NOMO-1 treated with dmso at 0.1 percent for 144 hours (cell line): Measurements from ENCODE around the gene LYZ.
A peak's percentile ranks its signal among the peaks of the same experiment; 100 is the strongest.

Source experiments
- DNase-seq: peaks from one replicate; lab custom pipeline; 2025; ENCODE audit not compliant: unreplicated experiment; lab: John Stamatoyannopoulos, UW

The LYZ gene

DNA sequence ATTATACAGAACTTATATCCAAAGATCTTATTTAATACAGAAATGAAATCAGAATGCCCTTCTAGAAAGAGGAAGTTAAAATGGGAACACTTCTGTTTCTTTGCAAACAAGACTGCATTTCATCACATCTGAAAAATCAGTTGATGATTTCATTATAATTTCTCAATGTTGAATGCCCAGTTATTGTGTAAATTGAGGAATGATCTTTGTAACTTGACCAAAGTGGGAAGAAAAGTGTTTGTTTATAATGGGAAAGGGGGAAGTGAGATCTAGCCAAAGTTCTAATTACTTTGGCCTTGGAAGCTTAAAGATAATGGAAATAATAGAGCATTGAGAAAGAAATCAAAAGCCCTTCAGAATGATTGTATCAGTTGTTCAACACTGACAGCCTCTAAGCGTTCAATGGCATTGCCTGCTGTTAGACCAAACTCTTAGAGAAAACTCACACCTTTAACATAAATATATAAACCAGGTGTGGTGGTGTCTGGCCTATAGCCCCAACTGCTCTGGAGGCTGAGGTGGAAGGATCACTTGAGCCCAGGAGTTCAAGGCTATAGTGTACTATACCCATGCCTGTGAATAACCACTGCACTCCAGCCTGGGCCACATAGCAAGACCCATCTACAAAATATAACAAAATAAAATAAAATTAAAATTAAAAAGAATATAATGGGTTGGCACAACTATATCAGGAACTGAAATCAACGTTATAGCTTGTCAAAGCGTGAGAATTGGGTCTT lies 9.9 kb upstream of the LYZ start:
- peak; percentile 47 for DNase-seq

DNA sequence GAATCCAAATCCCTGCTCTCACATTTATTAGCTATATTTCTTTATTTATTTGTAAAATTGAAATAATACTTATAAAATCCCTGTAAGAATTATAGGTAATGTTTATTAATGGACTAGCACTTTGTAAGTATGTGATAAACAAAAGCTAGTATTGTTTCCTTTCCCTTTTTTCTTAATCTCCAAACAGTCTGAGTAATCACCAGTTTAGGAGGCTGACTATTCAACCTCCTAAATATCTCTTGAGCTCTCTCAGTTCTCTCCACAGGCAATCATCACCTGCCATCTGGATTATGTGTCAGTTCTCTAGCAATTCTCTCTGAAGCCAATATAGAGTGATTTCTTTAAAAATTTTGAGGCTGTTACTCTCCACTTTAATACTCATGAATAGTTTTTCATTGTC lies 9.2 kb upstream of the LYZ start:
- DNase-seq, result no peak

DNA sequence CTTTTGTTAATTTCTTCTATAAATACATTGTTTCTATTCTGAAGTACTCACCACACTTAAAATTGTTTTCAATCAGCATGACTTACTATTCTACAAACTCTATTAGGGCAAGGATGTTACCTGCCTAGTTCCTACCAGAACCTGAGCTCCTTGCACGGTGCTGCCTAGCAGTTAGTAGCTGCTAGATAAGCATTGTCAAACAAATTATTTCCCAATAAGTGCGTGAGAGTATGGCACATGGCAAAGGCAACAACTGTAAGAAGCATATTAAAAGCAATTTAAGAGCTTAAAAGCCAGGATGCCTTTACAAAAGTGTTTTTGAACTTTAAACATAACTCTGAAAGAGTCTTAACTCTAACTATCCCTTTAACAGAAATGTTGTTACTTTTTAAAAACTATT lies 8.2 kb upstream of the LYZ start:
- no peak for DNase-seq

DNA sequence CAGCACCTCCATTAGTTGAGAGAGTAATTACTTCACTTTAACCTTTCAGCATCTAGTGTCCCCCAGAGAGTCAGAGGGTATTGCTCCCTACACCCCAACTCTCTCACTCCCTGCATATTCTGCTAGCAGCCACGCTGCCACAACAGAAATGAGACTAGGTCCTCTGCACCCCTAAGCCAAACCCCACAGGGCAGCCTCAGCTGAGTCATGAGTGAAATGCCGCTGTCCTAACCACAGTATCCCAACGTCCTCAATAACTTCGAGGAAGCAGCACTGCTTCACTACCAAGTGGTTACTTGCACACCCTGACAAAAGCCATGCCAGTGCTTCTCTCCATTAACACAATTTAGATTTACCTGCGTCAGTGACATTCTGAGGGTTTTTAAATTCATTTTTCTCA lies 6.9 kb upstream of the LYZ start:
- peak; percentile 66 for DNase-seq

DNA sequence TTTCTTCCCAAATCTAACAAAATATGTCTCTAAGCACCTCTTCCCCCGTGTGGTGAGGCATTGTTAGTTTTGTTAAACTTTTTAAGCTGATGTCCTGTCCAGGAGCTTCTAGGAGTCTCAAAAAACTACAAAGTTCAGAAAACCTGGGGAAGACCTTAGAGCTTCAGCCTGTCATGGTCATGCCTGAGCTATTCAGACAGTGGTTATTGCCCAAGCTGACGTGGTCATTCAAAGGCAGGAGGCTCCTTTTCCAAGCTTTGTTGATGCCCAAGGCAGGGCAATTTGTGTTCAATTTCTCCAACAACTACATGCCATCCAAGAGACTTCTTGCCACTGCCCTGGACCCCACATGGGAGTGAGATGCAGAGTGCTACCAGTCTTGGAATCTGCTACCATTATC lies 5.8 kb upstream of the LYZ start:
- DNase-seq, result no peak

DNA sequence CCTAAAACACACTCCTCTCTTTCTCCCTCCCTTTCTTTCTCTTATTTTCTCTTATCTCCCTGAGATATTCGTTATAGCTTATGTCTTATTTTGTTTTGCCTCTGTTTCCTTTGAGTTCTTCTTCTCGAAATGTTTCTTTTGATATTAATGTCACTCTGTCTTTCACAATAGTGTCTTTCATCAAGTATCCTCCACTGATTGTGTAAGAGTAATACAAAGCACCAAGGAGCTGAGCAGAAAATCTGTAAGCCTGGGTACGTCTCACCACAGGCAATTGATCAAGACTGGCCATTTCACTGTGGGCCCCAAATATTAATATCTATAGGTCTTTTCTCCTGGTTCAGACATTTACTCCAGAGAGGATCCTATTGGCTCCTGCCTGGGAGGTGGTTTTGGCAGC lies 4.8 kb upstream of the LYZ start:
- peak; percentile 39 for DNase-seq

DNA sequence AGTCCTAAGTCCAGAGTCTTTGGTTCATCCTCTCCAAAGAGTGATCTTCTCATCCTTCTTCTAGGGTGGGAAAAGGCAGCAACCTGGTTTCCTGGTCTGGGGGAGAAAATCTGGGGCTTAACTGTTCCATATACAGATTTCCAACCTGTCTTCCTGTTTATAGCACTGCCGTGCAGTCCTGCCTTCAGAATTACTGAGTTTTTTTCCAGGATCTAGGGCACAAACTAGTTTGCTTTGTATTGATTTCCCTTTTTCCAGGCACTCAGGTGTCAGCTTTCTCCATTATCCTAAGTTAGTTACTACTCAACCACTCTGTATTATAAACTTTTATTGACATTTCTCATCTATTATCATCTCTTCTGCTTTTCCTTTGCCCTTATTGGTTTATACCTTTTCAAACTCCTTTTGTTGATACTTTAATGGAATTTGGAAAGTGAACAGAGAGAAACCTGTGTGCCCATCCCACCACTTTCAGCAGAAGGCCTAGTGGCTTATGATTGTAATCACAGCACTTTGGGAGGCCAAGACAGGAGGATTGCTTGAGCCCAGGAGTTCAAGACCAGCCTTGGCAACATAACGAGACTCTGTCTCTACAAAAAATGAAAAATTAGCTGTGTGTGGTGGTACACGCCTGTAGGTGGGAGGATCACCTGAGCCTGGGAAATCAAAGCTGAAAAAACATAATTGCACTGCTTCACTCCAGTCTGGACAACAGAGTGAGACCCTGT lies 4.1 kb upstream of the LYZ start:
- DNase-seq, result no peak

DNA sequence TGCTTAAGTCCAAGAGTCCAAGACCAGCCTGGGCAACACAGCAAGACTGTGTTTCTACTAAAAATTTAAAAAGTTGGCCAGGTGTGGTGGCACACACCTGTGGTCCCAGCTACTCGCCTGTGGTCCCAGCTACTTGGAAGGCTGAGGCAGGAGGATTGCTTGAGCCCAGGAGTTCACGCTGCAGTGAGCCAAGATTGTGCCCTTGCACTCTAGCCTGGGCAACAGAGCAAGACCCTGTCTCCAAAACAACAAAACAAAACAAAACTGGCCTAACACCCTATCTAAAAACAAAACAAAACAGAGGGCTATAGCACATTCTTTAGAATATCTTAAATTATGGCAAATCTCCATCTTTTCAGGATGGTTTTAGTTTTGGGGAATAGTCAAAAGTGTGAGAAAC lies 3.1 kb upstream of the LYZ start:
- DNase-seq, result no peak

DNA sequence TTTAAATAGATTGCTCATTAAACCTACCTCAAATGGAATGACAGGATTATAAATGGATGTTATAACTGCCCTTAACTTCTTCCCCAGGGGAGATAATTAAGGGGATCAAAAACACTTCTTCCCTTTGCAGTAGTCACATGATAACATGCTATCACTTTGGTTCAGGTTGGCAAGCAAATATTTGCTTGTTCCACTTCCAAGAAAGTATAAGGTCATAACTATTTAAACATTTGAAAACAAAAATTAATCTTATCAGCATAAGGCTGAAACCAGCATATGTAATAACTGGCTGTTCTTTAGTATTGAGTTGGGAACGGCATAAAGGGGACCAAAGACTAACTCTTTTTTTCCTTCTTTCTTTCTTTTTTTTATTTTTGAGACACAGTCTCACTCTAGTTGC lies 2.4 kb upstream of the LYZ start:
- no peak for DNase-seq

DNA sequence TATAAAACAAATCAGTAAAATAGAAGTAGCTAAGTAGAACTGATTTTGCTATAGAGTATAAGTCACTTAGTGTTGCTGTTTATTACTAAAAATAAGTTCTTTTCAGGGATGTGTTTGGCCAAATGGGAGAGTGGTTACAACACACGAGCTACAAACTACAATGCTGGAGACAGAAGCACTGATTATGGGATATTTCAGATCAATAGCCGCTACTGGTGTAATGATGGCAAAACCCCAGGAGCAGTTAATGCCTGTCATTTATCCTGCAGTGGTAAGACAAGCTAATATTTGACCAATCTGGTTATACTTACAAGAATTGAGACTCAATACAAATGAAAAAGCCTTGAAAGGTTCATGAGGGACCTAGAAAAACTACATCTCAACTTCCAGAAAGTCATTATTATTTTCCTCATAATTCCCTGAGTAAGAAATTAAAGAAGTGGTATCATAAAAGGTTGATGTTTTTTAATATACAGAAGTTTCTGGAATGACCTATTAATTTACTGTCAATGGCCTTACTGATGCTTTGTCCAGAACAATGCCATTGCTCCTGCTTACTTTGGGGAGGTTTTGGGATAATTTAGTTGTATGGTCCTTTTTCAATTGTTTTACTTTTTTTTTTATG lies 1.9 kb downstream of the LYZ start:
- DNase-seq, result no peak

DNA sequence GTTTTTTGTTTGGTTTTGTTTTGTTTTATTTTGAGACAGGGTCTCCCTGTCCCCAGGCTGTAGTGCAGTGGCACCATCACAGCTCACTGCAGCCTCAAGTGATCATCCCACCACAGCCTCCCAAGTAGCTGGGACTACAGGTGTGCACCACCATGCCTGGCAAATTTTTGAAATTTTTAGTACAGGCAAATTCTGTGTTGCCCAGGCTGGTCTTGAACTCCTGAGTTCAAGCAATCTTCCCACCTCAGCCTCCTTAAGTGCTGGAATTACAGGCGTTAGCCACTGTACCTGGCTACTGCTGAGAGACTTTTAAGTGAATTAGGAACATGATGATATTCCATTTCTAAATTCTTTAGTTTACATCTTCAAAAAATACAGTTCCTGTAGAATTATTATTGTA lies 2.6 kb downstream of the LYZ start:
- no peak for DNase-seq

DNA sequence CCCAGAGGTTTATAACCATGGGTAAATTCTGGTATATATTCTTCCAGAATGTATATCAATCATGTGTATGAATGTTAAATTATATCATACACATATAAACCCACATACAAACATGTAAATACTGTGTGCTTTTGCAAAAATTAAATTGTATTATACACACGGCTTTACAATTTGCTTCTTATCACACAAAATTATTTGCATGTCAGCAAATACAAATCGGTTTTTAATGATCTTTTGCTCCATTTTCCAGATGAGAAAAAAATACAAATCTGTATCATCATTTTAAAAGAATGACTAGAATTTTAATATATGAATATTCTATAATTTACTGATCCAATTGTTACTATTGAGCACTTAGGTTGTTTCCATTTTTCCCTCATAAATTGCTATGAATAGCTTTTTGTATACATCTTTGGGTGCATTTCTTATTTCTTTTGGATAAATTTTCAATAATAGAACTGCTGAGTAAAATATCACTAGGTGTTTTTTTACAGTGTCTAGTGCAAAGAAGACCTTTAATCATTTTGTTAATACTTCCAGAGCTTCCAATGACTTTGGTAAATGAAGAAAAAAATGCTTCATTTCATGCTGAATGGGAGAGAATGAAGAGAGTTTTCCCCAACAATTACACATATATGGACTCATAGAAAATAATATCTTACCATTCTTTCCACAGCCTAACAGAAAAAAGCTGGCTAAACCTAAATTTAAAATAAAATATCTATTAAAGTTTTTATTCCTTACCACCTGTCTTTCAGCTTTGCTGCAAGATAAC lies 3.5 kb downstream of the LYZ start:
- DNase-seq, result no peak

DNA sequence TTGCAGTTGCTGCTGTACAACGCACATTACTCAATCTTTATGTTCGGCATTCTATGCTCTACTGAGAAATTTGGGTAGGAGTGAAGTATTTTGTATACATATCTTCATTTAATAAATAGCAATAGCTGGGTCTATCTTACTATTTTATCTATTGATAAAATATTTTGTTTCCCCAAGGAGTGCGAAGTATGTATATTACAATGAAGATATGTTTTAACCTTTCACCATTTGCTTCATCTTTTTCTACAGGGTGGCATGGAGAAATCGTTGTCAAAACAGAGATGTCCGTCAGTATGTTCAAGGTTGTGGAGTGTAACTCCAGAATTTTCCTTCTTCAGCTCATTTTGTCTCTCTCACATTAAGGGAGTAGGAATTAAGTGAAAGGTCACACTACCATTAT lies 4.7 kb downstream of the LYZ start:
- DNase-seq, result no peak

DNA sequence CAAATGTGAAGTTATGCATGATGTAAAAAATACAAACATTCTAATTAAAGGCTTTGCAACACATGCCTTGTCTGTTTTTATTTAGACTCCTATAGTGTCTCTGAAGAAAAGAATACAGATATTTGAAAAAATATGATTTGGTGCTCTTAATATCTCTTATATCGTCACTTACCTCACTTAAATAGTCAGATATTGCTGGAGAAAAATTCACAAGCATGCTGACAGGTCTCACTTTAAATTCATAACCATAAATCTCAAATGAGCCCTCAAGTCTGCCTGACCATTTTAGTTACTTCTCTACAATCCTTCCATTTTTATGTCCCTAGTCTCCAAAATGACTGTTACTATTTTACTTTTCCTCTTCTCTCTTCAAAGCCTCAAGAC lies 6.0 kb downstream of the LYZ start:
- no peak for DNase-seq

DNA sequence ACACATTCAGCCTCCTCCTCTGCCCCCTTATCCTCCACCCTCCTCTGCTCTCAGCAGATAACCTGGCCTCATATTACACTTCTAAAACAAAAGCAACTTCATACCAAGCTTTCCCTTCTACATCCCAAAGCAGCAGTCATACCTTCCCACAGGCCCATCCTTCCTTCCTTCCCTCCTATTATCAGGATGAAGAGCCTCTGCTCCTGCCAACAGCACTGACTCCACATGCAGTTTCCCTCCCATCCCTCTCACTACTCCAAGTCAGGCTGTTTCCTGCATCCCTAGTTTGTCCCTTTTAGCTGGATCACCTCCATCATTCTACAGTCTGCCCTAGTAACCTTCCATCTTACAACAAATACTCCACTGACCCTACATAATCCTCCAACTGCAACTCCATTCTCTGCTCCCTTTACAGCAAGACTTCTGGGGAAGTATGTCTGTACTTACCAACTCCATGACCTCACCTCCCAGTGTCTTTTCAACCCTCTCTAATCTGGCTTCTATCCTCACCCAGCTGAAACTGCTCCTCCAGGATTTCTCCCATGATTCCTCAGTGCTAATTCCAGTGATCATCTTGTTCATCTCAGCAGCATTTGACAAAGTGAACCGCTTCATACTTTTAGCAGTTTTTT lies 6.5 kb downstream of the LYZ start:
- peak; percentile 76 for DNase-seq

DNA sequence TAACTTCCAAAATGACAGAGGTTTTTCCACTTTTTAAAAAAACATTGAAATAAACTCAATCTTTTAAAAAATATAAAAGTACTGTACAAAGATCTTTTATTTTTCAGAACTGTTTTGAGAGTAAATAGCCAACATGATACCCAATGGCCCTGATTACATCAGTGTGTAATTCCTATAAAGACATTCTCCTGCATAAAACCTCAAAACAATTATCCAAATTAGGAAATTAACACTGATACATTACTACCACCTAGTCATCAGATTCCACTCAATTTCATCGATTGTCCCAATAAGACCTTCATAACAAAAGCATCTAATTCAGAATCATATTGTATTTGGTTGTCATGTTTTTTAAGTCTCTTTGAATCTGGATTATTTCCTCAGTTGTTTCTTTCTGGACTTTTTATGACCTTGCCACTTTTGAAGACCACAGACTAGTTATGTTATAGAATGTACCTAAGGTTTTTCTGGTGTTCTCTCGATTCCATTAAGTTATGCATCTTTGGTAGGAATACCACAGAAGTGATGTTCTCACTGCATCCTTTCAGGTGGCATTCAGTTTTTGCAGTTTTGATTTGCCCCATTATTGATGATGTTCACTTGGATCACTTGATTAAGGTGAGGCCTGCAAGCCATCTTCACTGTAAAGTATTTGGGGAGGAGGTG lies 7.3 kb downstream of the LYZ start:
- no peak for DNase-seq

DNA sequence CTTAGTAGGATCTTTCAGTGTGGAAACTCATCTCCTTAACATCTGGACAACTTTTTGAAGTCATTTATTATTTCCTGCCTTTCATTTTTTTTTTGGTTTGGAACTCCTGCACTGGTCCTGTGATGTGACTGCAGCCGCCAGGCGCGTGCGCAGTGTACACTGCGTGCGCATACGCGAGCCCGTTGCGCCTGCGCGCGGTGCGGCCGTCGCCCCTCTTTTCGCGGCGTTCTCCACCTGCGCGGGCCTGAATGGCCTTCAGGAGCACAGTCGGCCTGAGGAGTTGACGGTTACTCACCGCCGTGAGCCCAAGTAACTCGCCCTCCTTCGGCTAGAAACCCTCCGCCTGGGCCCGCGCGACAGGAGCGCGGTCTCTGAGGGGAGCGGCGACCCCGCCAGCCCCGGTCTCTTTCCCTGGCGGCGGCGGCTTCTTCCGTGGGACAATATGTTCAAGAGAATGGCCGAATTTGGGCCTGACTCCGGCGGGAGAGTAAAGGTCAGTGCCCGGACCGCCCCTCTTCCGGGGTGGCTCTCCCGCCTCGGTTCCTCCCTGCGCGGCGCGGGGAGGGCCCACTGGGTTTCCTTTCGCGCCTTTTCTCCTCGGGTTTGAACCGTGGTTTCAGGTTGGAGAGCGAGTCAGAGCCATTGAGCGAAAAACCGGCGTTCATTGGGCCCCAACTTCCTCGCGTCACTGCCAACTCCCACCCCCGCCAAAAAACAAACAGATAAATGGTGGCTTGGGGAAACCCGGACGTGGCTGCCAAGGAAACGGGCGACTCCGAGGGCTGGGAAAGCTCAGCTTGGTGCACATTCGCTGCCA lies 11.6 kb downstream of the LYZ start, which contains the start of gene YEATS4:
YEATS4 (plus strand) TSS at position 213 of the 817 bp plus-strand sequence; CDS start at position 443, 230 bp downstream.
- DNase-seq, result peak; percentile 93

DNA sequence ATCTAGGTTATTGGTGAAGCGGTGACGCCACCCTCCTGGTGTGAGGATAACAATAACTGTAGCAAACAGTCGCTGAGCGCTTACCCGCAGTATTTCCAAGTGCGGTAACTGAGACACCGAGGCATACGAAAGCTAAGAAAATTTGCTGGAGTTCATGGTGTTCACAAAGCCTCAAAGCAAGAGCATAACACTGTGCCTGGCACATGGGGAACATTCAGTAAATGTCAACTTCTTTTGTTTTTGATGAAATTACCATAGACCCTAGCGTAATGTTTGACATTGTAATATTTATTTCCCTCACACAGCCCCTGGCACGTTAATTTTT lies 12.1 kb downstream of the LYZ start:
- DNase-seq, result no peak

DNA sequence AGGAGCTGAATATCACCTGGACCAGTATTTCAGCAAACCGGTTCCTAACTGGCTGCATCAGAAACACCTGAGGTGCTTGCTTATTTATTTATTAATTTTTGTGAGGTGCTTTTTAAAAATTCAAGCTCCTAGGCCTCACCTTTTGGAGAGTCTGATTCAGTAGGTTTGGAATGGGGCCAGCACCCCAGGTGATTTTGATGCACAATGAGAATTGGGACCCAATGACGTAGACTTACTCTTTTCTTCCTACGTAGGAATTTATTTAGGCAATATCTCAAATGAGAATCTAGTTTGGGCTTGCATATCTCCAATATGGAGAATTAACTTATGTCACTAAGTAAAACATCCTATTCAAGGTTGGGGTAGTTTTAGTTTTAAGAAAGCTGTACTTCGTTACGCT lies 18.6 kb downstream of the LYZ start:
- DNase-seq, result no peak

DNA sequence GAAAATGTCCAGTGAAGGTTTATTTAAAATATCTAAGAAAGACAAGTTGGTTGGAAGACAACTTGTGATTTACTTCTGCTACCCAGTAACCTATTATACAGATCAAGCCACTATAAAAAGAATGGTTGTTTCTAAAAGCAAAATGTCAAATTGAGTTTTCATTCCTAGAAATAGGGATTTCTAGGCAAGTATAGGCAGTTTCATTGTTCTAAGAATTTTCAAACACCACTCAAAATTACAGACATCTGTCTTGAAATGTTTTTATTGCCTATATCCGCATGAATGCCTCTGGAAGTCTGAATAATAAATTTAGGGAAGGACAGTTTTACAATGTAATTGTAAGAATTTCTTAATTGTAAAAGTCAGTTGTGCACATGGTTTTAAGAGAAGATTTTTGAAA lies 20.0 kb downstream of the LYZ start:
- no peak for DNase-seq
